Cardiac septum (tissue), 1 donor: ENCODE measurements around the gene ZMYND8. TPM values are rescaled to one million over a fixed set of nuclear protein-coding genes. Genes with fewer than 3 reads are reported as not detected.
"Not testable (repeated sequence)": the region's sequence is repeated elsewhere in the genome, so short reads cannot be mapped to it uniquely, and the experiment has no call there.

Experiments used
- DNase-seq: peaks from one replicate; pipeline ENCODE4 v3.0.0-alpha.2; 2020; ENCODE audit warnings: low spot score
- intact Hi-C: fragments of 100-400 bp; cut with DNase I; formaldehyde crosslinking; loops from one replicate; pipeline ENCODE4 v1.14.0; 2022
- microRNA-seq: library from miRNA; unstranded; fragments of <30 nt; microRNA quantifications from one replicate; pipeline ENCODE4 v1.2.0, GENCODE V29; 2020
- total RNA-seq: library from RNA; stranded (reverse); fragmentation: NEBNext Ultra II Directional; extraction: Animal tissue kit (Norgen Biotek cat#: 25700); gene quantifications from one replicate; pipeline ENCODE4 v1.2.1, GENCODE V29; 2021
- donor health status: DM: no; HTN: no; CAD: no.

ZMYND8 gene
- total RNA-seq, 1 donor from 2014 or later, result 25.7 TPM

- intact Hi-C loops, result no loop called here
- no peak for DNase-seq
Measured at GRCh38 chr20:47178277-47178676, 178.2 kb downstream of the ZMYND8 start.

- intact Hi-C loops, DNase-seq: not testable (repeated sequence)
Measured at GRCh38 chr20:47176217-47176616, 180.3 kb downstream of the ZMYND8 start.

GRCh38 chr20:47175493-47175892 is 181.0 kb downstream of the ZMYND8 start:
- intact Hi-C loops, result no loop called here

GRCh38 chr20:47174456-47175243 is 181.8 kb downstream of the ZMYND8 start:
- no peak for DNase-seq
- intact Hi-C loops, result no loop called here

More at GRCh38 chr20:47175493-47175892, 181.0 kb downstream of the ZMYND8 start:
- DNase-seq, result no peak

- intact Hi-C loops, result no loop called here
- DNase-seq, result no peak
Measured at GRCh38 chr20:47173596-47174216, 182.8 kb downstream of the ZMYND8 start.

- DNase-seq, result no peak
- intact Hi-C loops, result no loop called here
Measured at GRCh38 chr20:47172579-47172978, 183.9 kb downstream of the ZMYND8 start.

- intact Hi-C loops, result no loop called here
Measured at GRCh38 chr20:47167846-47168245, 188.7 kb downstream of the ZMYND8 start.

GRCh38 chr20:47165376-47165865 is 191.1 kb downstream of the ZMYND8 start:
- intact Hi-C loops, result no loop called here
- no peak for DNase-seq

More at GRCh38 chr20:47167846-47168245, 188.7 kb downstream of the ZMYND8 start:
- DNase-seq, result no peak

GRCh38 chr20:47164140-47164539 is 192.4 kb downstream of the ZMYND8 start:
- no peak for DNase-seq
- intact Hi-C loops, result no loop called here

- intact Hi-C loops, result no loop called here
- DNase-seq, result no peak
Measured at GRCh38 chr20:47161411-47161810, 195.1 kb downstream of the ZMYND8 start.

GRCh38 chr20:47160992-47161391 is 195.5 kb downstream of the ZMYND8 start:
- intact Hi-C loops, result no loop called here
- DNase-seq, result no peak

GRCh38 chr20:47160240-47160639 is 196.3 kb downstream of the ZMYND8 start:
- intact Hi-C loops, result no loop called here
- no peak for DNase-seq

Small RNA genes within 50 kb of the gene (microRNA-seq; reads per million reads assigned to microRNA genes)
- not detected for gene MIR3616

Other genes with a start within 250 kb of the ZMYND8 start
- gene NCOA3, start 145.2 kb upstream of the ZMYND8 start, total RNA-seq, result 18.6 TPM